Astrocyte of the spinal cord (primary cell): ENCODE results near the gene ZCCHC13.

Experiments
- DNase-seq: peaks from one replicate; pipeline ENCODE4 v3.0.0; 2011; ENCODE audit warnings: low read depth, low spot score
- H3K4me3 ChIP-seq: 2 replicates; pipeline ENCODE4 v1.5.1; 2011; ENCODE audit warnings: low read depth, mild to moderate bottlenecking, low read length, moderate library complexity
- CTCF ChIP-seq: IDR thresholded peaks from 2 replicates; pipeline ENCODE4 v1.5.1; 2012; ENCODE audit warnings: low read depth, mild to moderate bottlenecking, low read length, inconsistent platforms
- in situ Hi-C: cut with HindIII; loops from 2 replicates; pipeline ENCODE4 v1.10.0; 2017; ENCODE audit warnings: low sequenced_read_pairs

ZCCHC13 gene

GRCh38 chrX:74291964-74292807 is 11.8 kb upstream of the ZCCHC13 start:
- in situ Hi-C loops = no loop called here
- peak; percentile 94 for DNase-seq
- peak; percentile 14 for TF ChIP-seq CTCF
- peak overlapping the region; percentile 74 for H3K4me3 ChIP-seq

GRCh38 chrX:74292808-74293123 is 11.2 kb upstream of the ZCCHC13 start:
- DNase-seq = peak; percentile 3
- no peak for TF ChIP-seq CTCF
- in situ Hi-C loops = no loop called here
- peak overlapping the region; percentile 74 for H3K4me3 ChIP-seq

- DNase-seq = peak; percentile 64
- no peak for TF ChIP-seq CTCF
- in situ Hi-C loops = no loop called here
- peak overlapping the region; percentile 74 for H3K4me3 ChIP-seq
These were observed 10.5 kb upstream of the ZCCHC13 start for GRCh38 chrX:74293343-74293946.

GRCh38 chrX:74295101-74295500 is 8.9 kb upstream of the ZCCHC13 start:
- DNase-seq = no peak
- H3K4me3 ChIP-seq = no peak overlapping the region
- TF ChIP-seq CTCF = no peak
- in situ Hi-C loops = no loop called here

GRCh38 chrX:74297766-74298165 is 6.2 kb upstream of the ZCCHC13 start:
- no peak for TF ChIP-seq CTCF
- no peak overlapping the region for H3K4me3 ChIP-seq
- in situ Hi-C loops = no loop called here
- DNase-seq = no peak

- no peak overlapping the region for H3K4me3 ChIP-seq
- no peak for TF ChIP-seq CTCF
- DNase-seq = no peak
- in situ Hi-C loops = no loop called here
These were observed 3.1 kb upstream of the ZCCHC13 start for GRCh38 chrX:74300869-74301268.
